GM12872 (cell line): ENCODE results near the gene PRICKLE1.

Experiments used
- TF ChIP-seq, protein P1 (sequence below): IDR thresholded peaks from 3 replicates; pipeline ENCODE4 v1.5.1; 2011; ENCODE audit warnings: low read depth, mild to moderate bottlenecking, low read length, moderate library complexity; ENCODE audit not compliant: insufficient read depth

Gene PRICKLE1

GRCh38 chr12:42530284-42530683 lies 59.3 kb downstream of the PRICKLE1 start:
- TF ChIP-seq, protein P1, sequence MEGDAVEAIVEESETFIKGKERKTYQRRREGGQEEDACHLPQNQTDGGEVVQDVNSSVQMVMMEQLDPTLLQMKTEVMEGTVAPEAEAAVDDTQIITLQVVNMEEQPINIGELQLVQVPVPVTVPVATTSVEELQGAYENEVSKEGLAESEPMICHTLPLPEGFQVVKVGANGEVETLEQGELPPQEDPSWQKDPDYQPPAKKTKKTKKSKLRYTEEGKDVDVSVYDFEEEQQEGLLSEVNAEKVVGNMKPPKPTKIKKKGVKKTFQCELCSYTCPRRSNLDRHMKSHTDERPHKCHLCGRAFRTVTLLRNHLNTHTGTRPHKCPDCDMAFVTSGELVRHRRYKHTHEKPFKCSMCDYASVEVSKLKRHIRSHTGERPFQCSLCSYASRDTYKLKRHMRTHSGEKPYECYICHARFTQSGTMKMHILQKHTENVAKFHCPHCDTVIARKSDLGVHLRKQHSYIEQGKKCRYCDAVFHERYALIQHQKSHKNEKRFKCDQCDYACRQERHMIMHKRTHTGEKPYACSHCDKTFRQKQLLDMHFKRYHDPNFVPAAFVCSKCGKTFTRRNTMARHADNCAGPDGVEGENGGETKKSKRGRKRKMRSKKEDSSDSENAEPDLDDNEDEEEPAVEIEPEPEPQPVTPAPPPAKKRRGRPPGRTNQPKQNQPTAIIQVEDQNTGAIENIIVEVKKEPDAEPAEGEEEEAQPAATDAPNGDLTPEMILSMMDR: no peak

DNA sequence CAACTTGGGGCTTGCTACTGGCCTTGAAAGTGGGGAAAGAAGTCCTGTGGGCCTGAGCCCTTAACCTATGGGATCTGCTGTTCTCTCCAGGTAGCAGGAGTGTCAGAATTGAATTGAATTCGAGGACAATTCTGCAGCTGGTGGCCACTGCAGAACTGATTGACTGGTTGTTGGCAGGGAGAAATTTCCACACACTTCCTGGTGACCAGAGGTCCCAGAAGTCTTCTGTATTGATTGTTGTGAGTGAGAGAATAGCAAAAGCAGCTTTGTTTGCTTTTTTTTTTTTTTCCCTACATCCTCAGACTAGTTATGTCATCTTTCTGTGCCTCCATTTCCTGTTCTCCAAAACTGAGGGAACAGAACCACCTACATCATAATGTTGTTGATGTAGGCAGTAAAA lies 64.1 kb downstream of the PRICKLE1 start:
- TF ChIP-seq, protein P1: no peak

GRCh38 chr12:42524716-42525115 lies 64.8 kb downstream of the PRICKLE1 start:
- TF ChIP-seq, protein P1: no peak

- TF ChIP-seq, protein P1: no peak
Observed at GRCh38 chr12:42516573-42516972, 73.0 kb downstream of the PRICKLE1 start.

- TF ChIP-seq, protein P1: no peak
Observed at GRCh38 chr12:42511656-42512055, 77.9 kb downstream of the PRICKLE1 start.

DNA sequence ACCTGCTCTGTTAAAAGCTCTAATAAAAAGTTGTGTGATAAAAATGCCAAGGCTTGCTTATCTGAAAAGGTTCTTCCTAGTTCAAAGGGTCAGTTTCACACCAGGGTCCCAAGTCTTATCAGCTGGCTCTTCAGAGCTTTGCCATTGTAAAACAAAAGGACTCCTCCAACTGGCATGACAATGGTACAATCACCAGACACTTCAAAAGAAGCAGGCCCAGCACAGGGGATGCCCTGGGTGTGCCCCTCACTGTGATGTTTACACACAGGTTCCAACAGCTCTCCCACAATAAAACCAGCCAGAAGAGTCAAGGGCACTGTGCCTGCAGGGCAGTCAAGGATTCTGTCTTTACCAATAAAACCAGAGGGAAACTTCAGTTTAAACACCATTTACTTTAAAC lies 78.7 kb downstream of the PRICKLE1 start:
- TF ChIP-seq, protein P1: no peak

- TF ChIP-seq, protein P1: no peak
Observed at GRCh38 chr12:42508913-42509460, 80.6 kb downstream of the PRICKLE1 start.
